Non-pigmented ciliary epithelial cell (primary cell): ENCODE measurements around the gene CCDC89.
A peak's percentile ranks its signal among the peaks of the same experiment; 100 is the strongest.
"Not testable (repeated sequence)": the region's sequence is repeated elsewhere in the genome, so short reads cannot be mapped to it uniquely, and the experiment has no call there.

Source experiments
- DNase-seq: peaks from one replicate; pipeline ENCODE4 v3.0.0-alpha.2; 2010; ENCODE audit warnings: low read depth

The CCDC89 gene

GRCh38 chr11:85694385-85694980 lies 8.5 kb upstream of the CCDC89 start:
- peak; percentile 30 for DNase-seq

DNA sequence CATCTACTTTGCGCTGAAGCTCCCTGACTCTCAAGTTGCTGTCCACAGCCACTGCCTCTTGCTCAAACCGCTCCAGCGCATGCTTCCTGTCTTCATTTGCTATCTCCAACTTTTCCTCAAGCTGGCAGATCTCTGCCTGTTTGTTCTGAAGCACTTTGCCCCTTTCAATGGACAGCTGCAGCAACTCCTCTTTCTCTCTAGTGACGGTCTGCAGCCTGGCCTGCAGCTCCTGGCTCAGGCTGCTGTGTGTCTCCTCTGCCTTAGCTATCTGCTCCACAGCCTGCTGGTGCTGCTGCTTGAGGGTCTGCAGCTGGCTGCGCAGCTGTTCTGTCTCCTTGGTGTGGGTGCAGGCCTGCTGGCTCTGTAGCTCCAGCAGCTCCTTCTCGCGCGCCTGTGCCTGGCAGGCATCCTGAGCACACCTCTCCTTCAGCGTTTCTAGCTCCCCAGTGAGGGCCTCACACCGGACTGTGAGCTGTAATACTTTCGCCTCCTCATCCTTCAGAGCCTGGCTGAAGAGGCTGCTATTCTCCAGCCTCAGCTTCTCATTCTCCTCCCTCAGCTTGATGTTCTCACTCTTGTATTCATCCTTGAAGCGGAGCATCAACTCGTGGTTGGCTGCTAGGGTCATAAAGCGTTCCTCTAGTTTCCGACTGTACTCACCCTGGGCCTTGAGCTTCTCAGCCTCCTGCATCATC lies 723 bp downstream of the CCDC89 start:
- DNase-seq: no peak

GRCh38 chr11:85682330-85683305 lies 3.4 kb downstream of the CCDC89 start:
- no peak for DNase-seq

GRCh38 chr11:85680897-85681296 lies 5.1 kb downstream of the CCDC89 start:
- no peak for DNase-seq

DNA sequence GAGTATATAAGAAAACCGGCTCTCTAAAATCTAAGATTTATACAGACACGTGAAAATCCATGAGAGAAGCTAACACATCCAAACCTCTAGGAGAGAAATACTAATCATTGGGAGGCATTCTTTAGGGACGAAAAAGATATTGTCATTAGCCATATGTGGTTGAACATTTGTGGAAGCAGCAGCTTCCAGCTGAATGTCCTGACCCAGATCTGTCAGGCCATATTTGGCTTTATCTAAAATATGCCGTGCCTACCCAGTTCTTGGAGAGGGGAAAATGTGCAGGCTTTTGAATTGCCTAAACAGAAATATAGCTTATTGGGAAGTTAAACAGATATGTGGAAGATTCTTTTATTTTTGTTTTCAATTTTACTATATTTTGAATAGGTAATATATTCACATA lies 6.4 kb downstream of the CCDC89 start:
- no peak for DNase-seq

GRCh38 chr11:85673393-85673792 lies 12.6 kb downstream of the CCDC89 start:
- DNase-seq: no peak

DNA sequence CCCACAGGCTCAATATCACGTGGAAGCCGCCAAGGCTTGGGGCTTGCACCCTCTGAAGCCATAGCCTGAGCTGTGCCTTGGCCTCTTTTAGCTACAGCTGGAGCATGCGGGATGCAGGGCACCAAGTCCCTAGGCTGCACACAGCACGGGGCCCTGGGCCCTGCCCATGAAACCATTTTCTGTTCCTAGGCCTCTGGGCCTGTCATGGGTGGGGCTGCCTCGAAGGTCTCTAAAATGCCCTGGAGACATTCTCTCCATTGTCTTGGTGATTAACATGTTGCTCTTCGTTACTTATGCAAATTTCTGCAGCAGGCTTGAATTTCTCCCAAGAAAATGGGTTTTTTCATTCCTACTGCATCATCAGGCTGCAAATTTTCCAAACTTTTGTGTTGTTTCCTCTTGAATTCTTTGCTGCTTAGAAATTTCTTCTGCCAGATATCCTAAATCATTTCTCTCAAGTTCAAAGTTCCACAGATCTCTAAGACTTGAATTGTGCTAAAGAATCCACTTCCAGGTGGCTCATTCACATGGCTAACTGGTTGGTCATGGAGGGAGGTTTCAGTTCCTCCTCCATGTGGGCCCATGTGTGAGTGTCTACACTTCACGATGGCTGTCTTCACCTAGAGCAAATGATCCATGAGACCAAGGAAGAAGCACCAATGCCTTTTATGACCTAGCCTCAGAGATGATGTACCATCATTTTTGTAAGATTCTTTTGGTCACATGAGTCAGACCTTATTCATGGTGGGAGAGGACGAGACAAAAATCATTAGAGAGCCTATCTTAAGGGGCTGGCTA lies 13.7 kb downstream of the CCDC89 start:
- DNase-seq: no peak

DNA sequence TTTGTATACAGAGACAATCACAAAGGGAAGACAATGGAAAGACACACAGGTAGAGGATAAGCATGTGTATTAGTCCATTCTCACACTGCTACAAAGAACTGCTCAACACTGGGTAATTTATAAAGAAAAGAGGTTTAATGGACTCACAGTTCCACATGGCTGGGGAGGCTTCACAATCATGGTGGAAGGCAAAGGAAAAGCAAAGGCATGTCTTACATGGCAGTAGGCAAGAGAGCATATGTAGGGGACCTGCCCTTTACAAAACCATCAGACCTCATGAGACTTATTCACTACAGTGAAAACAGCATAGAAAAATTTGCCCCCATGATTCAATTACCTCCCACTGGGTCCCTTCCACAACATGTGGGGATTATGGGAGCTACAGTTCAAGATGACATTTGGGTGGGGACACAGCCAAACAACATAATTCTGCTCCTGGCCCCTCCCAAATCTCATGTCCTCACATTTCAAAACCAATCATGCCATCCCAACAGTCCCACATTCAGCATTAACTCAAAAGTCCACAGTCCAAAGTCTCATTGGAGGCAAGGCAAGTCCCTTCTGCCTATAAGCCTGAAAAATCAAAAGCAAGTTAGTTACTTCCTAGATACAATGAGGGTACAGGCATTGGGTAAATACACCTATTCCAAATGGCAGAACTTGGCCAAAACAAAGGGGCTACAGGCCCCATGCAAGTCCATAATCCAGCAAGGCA lies 14.9 kb downstream of the CCDC89 start:
- DNase-seq: not testable (repeated sequence)

DNA sequence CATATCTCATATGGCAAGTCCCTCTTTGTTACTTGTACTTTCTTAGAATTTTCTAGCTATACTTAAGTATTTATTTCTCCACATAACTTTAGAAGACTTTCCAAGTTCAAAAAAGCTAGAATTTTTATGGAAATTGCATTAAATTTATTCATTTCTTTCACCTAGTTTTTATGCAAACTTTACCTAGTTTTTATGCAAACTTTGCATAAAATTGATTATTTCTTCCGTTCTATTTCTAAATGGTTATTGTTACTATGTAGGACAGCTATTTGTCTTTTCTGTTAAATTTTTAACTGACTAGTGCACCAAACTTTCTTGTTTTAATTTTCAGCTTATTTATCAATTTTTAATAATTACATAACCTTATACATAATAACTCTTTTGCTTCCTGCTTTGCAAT lies 17.8 kb downstream of the CCDC89 start:
- DNase-seq: no peak

DNA sequence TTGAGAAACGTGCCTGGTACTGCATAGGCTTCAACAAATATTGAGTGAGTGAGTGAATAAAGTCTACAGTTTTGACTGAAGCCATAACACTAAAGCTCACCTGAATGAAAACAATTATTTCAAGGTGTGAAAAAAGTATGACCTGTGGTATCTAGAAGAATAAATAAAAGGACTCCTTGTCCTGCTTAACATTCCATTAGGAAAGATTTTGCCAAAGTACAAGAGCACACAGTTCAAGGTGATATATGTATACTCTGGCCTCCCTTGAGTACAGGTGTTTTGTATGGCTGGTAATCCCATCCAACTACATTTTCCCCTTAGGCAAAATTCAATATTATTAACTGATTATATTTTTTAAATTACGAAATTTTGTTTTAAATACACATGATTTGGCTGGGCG lies 19.3 kb downstream of the CCDC89 start:
- no peak for DNase-seq

GRCh38 chr11:85665733-85666132 lies 20.3 kb downstream of the CCDC89 start:
- DNase-seq: no peak

GRCh38 chr11:85664615-85665481 lies 21.1 kb downstream of the CCDC89 start, which contains the start of gene CREBZF:
CREBZF (minus strand) TSS chr11:85665129; CDS start chr11:85664875, 254 bp downstream.
- DNase-seq: peak; percentile 68

GRCh38 chr11:85663753-85664614 lies 22.0 kb downstream of the CCDC89 start:
- no peak for DNase-seq

- no peak for DNase-seq
Observed at GRCh38 chr11:85663080-85663752, 22.8 kb downstream of the CCDC89 start.

DNA sequence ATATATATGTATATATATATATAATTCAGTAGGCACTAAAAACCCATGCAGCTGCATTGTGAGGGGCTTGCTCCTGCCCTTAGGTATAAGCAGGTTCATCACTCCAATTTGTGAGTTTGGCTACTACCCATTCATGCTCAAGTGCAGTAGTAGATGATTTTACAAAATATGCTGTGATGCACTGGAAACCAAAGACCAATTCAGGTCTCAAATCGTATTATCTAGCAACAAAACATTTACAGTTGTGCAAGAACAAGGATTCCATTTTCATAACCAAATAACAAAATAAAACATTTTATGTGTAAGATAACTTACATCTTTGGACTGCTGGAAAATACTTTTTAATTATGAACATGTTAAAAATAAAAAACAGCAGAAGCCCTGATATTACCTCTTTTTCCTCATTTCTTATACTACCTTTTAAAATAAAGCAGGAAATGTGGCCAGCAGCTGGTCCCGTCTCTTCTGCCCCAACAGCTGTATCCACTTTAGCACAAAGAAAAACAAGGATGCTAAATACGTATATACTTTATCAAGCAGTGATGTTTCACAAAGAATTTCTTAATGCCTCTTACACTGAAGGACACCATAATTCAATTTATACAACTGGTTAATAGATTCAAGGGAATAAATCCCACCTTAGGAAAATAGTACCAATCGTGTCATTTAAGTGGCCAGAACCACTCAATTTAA lies 23.9 kb downstream of the CCDC89 start:
- no peak for DNase-seq

DNA sequence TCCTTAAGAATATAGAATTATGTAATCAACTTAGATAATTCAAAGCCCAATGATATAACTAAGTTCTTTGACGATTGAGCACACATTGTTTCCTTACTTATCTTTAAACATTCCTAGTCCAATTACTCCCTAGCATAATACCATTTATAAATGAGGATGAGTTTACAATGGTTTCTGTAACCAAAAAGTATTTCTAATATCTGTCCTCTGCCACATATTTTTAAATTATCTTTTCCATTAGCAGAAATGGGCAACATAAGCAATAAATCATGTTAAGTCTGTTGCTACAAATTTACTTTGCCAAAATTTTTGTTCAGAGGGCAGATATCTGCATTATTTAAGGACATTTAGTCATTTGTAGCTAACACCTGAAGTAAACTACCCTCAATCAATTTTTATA lies 27.8 kb downstream of the CCDC89 start:
- DNase-seq: no peak

DNA sequence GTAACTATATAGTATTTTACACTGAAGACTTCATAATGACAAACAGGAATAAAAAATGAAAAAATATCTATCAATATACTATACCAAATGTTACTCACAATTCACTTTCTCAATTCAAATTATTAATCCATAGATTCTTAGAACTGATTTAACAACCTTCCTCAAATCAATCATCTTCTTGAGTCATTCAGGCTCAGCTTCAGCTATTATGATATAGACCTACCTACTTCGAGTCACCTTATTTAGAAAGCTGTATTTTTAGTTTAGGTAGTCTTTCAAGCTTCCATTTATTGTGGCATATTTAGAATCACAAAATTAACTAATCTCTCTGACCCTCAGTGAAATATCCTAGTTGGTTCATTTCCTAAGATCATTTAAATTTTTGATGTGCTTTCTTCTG lies 29.2 kb downstream of the CCDC89 start:
- no peak for DNase-seq

DNA sequence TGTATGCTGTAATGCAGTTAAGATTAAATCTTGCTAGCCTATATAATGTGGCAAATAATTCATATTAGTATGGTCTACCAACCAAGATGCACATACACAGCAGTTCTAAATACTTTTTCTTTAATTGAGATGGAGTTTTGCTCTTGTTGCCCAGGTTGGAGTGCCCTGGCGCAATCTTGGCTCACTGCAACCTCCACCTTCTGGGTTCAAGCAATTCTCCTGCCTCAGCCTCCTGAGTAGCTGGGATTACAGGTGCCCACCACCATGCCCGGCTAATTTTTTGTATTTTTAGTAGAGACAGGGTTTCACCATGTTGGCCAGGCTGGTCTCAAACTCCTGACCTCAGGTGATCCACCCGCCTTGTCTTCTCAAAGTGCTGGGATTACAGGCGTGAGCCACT lies 31.7 kb downstream of the CCDC89 start:
- not testable (repeated sequence) for DNase-seq
